Subcutaneous adipose tissue (tissue), 4 donors: Measurements from ENCODE around the gene CDCA3. TPM values are rescaled to one million over a fixed set of nuclear protein-coding genes. Genes with fewer than 3 reads are reported as not detected.

Experiments used
- total RNA-seq, 4 donors: library from RNA; depleted of rRNA; stranded (reverse); fragments of >200 nt; gene quantifications; one replicate each; pipeline ENCODE4 v1.1.0, GENCODE V29; 2016
- TF ChIP-seq, protein P1 (sequence below): fragments of 450-650 bp; IDR thresholded peaks from one replicate; pipeline ENCODE4 v1.5.1; 2016; ENCODE audit warnings: low read depth, mild to moderate bottlenecking, control low read depth, antibody characterized with exemption, moderate library complexity

CDCA3 gene
- total RNA-seq, 4 donors from 2014 or later, result 0.38 to 2.6 (median 1.9) TPM; not detected in 1

GRCh38 chr12:6849976-6850560 lies 1.0 kb downstream of the CDCA3 start:
- TF ChIP-seq, protein P1, sequence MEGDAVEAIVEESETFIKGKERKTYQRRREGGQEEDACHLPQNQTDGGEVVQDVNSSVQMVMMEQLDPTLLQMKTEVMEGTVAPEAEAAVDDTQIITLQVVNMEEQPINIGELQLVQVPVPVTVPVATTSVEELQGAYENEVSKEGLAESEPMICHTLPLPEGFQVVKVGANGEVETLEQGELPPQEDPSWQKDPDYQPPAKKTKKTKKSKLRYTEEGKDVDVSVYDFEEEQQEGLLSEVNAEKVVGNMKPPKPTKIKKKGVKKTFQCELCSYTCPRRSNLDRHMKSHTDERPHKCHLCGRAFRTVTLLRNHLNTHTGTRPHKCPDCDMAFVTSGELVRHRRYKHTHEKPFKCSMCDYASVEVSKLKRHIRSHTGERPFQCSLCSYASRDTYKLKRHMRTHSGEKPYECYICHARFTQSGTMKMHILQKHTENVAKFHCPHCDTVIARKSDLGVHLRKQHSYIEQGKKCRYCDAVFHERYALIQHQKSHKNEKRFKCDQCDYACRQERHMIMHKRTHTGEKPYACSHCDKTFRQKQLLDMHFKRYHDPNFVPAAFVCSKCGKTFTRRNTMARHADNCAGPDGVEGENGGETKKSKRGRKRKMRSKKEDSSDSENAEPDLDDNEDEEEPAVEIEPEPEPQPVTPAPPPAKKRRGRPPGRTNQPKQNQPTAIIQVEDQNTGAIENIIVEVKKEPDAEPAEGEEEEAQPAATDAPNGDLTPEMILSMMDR, result no peak

DNA sequence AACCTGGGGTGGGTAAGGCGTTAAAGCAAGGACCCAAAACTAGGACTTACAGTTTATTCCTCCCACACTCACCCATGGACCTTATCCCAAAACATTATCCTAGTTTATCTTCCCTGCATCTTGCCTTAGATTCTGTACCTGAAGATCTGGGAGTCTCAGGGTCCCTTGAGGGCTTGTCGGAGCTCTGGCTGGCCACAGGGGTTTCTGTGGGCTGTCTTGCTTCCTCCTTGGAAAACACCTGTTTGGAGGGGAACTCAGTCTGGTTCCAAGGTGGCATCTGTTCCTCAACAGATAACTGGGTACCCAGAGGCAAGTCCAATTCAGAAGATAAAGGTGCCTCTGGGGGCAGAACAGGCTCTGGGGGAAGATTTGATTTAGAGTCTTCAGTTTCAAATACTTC lies 1.7 kb downstream of the CDCA3 start:
- TF ChIP-seq, protein P1, result no peak

GRCh38 chr12:6847676-6848075 lies 3.4 kb downstream of the CDCA3 start:
- TF ChIP-seq, protein P1, result no peak

DNA sequence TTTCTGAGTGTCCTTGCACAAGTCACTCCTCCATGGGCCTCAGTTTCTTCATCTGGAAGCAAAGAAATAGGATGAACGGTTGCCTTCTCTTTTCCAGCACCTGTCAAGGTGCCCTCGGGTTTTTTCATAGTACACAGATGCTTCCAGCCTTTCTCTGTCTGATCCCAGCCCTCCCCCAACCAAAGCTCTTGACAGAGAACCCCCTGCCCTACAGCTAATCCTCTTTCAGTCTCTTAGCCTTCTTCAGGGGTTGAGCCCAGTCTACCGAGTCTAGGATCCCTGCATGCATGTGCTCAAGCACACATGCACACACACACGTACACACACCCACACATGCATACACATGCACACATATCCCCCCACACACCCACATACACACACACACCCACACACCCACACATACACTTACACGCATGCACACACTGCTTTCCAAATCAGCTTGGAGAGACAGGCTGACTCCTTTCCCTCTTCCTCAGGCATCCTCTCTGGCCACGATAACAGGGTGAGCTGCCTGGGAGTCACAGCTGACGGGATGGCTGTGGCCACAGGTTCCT lies 4.7 kb downstream of the CDCA3 start:
- TF ChIP-seq, protein P1, result no peak

DNA sequence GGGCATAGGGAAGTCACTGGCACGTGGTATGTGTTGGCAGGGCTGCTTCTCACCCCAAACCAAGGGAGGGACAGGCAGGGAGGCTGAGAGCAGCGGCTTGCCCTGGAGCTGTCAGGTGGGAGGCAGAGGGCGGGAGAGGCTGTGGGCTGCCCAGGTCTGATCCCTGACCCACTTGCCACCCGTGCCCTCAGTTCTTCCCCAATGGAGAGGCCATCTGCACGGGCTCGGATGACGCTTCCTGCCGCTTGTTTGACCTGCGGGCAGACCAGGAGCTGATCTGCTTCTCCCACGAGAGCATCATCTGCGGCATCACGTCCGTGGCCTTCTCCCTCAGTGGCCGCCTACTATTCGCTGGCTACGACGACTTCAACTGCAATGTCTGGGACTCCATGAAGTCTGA lies 5.7 kb downstream of the CDCA3 start:
- TF ChIP-seq, protein P1, result no peak

DNA sequence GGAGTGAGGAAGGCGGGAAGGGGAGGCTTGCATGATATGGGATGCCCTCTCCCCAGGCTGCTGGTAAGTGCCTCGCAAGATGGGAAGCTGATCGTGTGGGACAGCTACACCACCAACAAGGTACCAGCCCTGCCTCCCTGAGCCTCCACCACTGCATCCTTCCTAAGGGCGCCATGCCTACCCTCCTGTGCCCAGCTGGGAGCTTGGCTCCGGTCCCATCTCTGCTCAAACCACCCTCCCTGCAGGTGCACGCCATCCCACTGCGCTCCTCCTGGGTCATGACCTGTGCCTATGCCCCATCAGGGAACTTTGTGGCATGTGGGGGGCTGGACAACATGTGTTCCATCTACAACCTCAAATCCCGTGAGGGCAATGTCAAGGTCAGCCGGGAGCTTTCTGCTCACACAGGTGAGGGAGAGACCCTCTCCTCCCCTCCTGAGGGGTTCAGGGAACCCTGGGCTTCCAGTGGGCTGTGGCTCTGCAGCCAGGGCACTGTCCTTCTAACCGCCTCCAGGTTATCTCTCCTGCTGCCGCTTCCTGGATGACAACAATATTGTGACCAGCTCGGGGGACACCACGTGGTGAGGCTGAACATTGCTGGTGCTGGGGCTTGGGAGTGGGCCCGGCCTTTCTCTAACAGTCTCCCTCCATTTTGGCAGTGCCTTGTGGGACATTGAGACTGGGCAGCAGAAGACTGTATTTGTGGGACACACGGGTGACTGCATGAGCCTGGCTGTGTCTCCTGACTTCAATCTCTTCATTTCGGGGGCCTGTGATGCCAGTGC lies 7.8 kb downstream of the CDCA3 start:
- TF ChIP-seq, protein P1, result no peak

DNA sequence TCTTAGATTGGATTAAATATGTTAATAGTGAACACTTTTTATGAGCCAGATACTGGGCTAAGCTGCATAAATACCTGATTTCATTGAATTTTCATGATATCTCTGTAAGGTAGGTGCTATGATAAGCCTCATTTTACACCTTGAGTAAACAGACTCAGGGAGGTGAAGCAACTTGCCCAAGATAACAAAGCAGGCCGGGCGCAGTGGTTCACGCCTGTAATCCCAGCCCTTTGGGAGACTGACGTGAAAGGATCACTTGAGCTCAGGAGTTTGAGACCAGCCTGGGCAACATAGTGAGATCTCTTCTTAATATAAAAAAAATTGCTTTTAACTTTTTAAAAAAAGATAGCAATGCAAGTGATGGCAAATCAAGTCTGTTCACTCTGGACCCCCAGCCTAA lies 9.0 kb downstream of the CDCA3 start:
- TF ChIP-seq, protein P1, result no peak
